ENCODE measurements around the gene GPR155.

DNA sequence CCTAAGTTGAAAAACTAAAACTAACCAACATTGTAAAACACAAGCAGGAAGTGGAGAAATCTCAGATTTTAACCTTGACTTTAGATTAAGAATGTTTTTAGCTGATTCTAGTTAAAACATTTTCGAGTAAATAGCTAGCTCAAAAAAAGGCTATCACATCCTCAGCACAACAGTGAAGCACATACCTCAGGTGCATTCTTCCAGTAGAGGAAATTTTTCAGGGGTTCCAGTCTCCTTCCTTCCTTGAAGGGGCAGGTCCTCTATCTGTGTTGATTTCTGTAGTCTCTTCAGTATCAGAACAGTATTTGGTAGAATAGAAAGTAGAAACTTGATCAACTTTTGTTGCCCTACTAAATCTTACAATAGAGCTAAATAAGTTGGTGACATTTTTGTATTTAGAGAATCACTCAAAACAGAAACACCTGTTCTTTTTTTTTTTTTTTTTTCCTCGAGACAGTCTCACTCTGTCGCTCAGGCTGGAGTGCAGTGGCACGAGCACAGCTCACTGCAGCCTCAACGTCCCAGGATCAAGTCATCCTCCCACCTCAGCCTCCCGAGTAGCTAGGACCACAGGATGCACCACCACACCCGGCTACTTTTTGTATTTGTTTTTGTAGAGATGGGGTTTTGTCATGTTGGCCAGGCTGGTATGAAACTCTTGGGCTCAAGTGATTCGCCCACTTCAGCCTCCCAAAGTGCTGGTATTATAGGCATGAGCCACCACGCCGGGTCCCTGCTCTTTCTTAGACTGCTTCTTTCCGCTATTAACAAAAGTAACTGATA lies 6.9 kb upstream of the GPR155 start:
- TF ChIP-seq CTCF (IDR thresholded peaks at IDR 0.05) = no peak
- no peak for TF ChIP-seq POLR2A (IDR thresholded peaks at IDR 0.05)
